ENCODE data around the gene SMARCA1.

The SMARCA1 gene

GRCh38 chrX:129553619-129554288, 30.5 kb upstream of the SMARCA1 start:
- Histone ChIP-seq H3K27me3 (ENCODE audit: insufficient read depth, low read length) (no peaks in the 10 kb centered on the region), H3K9me3 (ENCODE audit: low read length) (no peaks in the 10 kb centered on the region), H2AFZ (ENCODE audit: low read depth, low read length) (no peak overlapping the region), H3K36me3 (ENCODE audit: insufficient read depth, low read length) (peaks cover 10% of the 10 kb centered on the region), H3K4me1 (ENCODE audit: insufficient read depth, low read length) (no peaks in the 10 kb centered on the region), H3K4me3 (ENCODE audit: low read length) (no peak overlapping the region)

DNA sequence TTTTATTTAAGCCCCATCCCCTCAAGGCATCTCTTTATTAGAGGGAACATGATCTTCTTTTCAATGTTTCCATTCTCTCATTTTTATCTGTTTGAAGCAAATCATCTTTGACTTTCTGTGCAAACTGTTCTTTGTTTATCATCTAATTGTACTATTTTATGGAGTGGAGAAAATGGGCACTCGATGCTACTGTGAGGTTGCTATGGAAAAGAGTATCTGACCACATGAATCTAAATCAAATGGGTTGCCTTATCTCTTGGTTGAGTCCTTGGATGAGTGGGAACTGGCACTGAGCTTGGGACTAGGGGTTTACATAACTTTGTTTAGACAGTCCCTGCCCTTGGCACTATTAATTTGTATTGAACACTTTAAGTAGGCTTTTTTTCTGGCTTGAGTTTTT, 25.8 kb upstream of the SMARCA1 start:
- H2AFZ ChIP-seq (ENCODE audit: low read depth, low read length): no peak overlapping the region
- H3K36me3 ChIP-seq (ENCODE audit: insufficient read depth, low read length): peaks cover 16% of the 10 kb centered on the region
- no peaks in the 10 kb centered on the region for H3K27me3 ChIP-seq (ENCODE audit: insufficient read depth, low read length)
- no peaks in the 10 kb centered on the region for H3K9me3 ChIP-seq (ENCODE audit: low read length)
- no peak overlapping the region for H3K4me3 ChIP-seq (ENCODE audit: low read length)
- no peaks in the 10 kb centered on the region for H3K4me1 ChIP-seq (ENCODE audit: insufficient read depth, low read length)

DNA sequence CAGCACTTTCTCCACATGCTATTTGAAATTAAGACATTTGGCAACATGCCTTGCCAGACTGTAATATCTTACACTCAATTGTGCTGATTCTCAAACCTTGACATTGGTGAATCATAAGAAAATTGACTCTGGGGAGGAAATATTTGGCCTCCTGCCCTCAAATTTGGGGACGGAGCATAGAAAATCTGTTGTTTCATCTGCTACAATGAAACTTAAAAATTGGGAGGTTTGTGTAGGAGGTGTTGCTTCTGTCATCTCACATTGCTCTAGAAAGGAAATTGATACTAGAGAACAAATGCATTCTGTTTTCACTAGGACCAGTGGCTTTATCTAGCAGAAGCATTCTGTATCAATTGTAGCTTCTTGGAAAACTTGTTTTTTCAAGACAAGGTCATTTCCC, 22.1 kb upstream of the SMARCA1 start:
- peaks cover 14% of the 10 kb centered on the region for H3K36me3 ChIP-seq (ENCODE audit: insufficient read depth, low read length)
- no peak overlapping the region for H2AFZ ChIP-seq (ENCODE audit: low read depth, low read length)
- H3K9me3 ChIP-seq (ENCODE audit: low read length): no peaks in the 10 kb centered on the region
- no peak overlapping the region for H3K4me3 ChIP-seq (ENCODE audit: low read length)
- H3K27me3 ChIP-seq (ENCODE audit: insufficient read depth, low read length): no peaks in the 10 kb centered on the region
- H3K4me1 ChIP-seq (ENCODE audit: insufficient read depth, low read length): peaks cover 4% of the 10 kb centered on the region

- Histone ChIP-seq H3K9me3 (ENCODE audit: low read length) (no peaks in the 10 kb centered on the region), H2AFZ (ENCODE audit: low read depth, low read length) (no peak overlapping the region), H3K27me3 (ENCODE audit: insufficient read depth, low read length) (no peaks in the 10 kb centered on the region), H3K4me3 (ENCODE audit: low read length) (no peak overlapping the region), H3K36me3 (ENCODE audit: insufficient read depth, low read length) (peaks cover 14% of the 10 kb centered on the region), H3K4me1 (ENCODE audit: insufficient read depth, low read length) (peaks cover 4% of the 10 kb centered on the region)
Measured at GRCh38 chrX:129544780-129545179, 21.5 kb upstream of the SMARCA1 start.

DNA sequence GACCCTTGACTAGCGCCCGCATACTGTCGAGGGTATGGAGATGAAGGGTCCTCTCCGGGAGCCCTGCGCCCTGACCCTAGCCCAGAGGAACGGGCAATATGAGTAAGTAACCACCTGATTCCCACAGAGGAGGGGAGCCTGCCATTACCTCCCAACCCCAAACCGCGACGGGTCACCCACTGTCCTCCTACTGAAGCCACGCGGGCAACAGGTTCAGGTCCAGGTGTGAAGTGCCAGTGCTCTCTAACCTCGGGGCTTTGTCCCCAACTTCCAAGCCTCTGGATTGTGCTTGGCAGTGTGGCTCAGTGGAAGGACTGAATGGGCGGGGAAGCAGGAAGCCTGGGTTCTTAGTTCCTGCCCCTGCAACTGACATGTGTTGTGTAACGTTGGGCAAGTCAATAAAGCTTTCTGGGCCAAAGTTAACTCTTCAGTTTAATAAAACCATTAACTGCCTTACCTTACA, 17.5 kb upstream of the SMARCA1 start:
- Histone ChIP-seq H3K4me1 (ENCODE audit: insufficient read depth, low read length) (peaks cover 4% of the 10 kb centered on the region), H3K27me3 (ENCODE audit: insufficient read depth, low read length) (no peaks in the 10 kb centered on the region), H3K9me3 (ENCODE audit: low read length) (no peaks in the 10 kb centered on the region), H3K4me3 (ENCODE audit: low read length) (peak overlapping the region; percentile 69), H3K36me3 (ENCODE audit: insufficient read depth, low read length) (no peaks in the 10 kb centered on the region), H2AFZ (ENCODE audit: low read depth, low read length) (no peak overlapping the region)

DNA sequence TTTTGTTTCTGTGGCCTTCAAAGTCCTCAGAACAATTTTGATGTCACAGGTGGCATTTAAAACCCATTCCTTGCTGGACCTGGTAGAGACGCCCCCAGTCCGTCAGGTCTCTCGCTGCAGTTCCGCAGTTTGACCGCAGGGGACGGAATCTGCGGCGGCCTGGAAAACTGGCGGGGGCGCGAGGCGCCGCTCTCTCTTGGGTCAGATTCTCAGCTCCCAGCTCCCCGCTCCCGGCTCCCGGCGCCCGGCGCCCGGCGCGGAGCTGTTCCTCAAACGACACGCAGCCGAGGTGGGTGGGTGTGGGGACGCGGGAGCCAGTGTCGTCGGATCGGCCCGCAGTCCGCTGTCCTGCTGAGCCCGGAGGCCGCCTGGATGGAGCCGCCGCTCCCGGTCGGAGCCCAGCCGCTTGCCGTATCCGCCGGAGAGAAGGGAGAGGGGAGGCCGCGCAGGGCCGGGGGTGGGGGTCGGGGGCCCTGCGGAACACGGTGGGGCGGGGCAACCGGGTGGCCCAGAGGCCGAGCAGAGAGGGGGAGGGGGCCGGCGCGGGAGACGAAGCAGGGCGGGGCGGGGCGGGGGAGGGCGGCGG, 16.9 kb upstream of the SMARCA1 start, which contains the start of gene OCRL:
Gene OCRL, plus strand, starts transcription at position 192 of the 586 bp plus-strand sequence. Its CDS starts 181 bp downstream, at position 373.
- Histone ChIP-seq H3K4me1 (ENCODE audit: insufficient read depth, low read length) (peaks cover 4% of the 10 kb centered on the region), H3K36me3 (ENCODE audit: insufficient read depth, low read length) (no peaks in the 10 kb centered on the region), H3K27me3 (ENCODE audit: insufficient read depth, low read length) (no peaks in the 10 kb centered on the region)

GRCh38 chrX:129534816-129535578, 11.7 kb upstream of the SMARCA1 start:
- Histone ChIP-seq H3K4me1 (ENCODE audit: insufficient read depth, low read length) (no peaks in the 10 kb centered on the region), H2AFZ (ENCODE audit: low read depth, low read length) (no peak overlapping the region), H3K9me3 (ENCODE audit: low read length) (no peaks in the 10 kb centered on the region)

More for the DNA sequence above, 16.9 kb upstream of the SMARCA1 start, which contains the start of gene OCRL:
- Histone ChIP-seq H3K4me3 (ENCODE audit: low read length) (peak within 1 kb of the TSS; percentile 69), H2AFZ (ENCODE audit: low read depth, low read length) (no peak within 1 kb of the TSS), H3K9me3 (ENCODE audit: low read length) (no peaks in the 10 kb centered on the region)

DNA sequence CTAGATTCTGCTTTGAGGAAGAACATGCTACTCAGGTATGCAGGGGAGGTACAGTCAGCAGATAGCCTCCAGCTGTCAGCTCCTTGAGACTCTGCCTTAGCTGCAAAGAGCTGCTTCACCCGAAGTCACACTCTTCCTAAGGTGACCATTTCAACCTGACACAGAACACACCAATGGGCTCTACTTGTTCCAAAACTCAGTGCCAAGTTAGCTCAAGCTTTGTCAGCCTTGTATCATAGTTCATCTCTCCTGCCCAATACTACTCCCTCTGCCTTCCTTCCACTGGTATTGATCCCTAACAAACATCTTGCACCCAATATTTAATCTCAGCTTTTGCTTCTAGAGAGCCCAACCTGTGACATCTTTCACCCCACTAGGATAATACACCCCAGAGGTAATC, 7.8 kb upstream of the SMARCA1 start:
- no peaks in the 10 kb centered on the region for H3K27me3 ChIP-seq (ENCODE audit: insufficient read depth, low read length)
- no peaks in the 10 kb centered on the region for H3K4me1 ChIP-seq (ENCODE audit: insufficient read depth, low read length)
- no peaks in the 10 kb centered on the region for H3K9me3 ChIP-seq (ENCODE audit: low read length)
- no peak overlapping the region for H3K4me3 ChIP-seq (ENCODE audit: low read length)
- no peak overlapping the region for H2AFZ ChIP-seq (ENCODE audit: low read depth, low read length)
- no peaks in the 10 kb centered on the region for H3K36me3 ChIP-seq (ENCODE audit: insufficient read depth, low read length)

More at GRCh38 chrX:129534816-129535578, 11.7 kb upstream of the SMARCA1 start:
- H3K27me3 ChIP-seq (ENCODE audit: insufficient read depth, low read length): no peaks in the 10 kb centered on the region
- no peaks in the 10 kb centered on the region for H3K36me3 ChIP-seq (ENCODE audit: insufficient read depth, low read length)
- no peak overlapping the region for H3K4me3 ChIP-seq (ENCODE audit: low read length)

DNA sequence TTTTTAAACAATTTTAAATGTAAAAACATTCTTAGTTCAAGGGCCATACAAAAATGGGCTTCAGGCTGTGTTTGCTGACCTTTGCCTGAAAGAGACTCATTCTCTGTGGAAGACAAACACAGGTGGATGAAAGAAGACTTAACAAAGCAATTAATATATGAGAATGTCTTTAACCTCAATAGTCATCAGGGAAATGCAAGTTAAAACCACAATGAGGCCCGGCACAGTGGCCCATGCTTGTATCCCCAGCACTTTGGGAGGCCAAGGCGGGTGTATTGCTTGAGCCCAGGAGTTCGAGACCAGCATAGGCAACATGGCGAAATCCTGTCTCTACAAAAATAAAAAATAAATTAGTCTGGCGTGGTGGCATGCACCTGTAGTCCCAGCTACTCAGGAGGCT, 7.1 kb upstream of the SMARCA1 start:
- Histone ChIP-seq H3K4me3 (ENCODE audit: low read length) (no peak overlapping the region), H3K27me3 (ENCODE audit: insufficient read depth, low read length) (no peaks in the 10 kb centered on the region), H3K9me3 (ENCODE audit: low read length) (no peaks in the 10 kb centered on the region), H3K4me1 (ENCODE audit: insufficient read depth, low read length) (no peaks in the 10 kb centered on the region), H3K36me3 (ENCODE audit: insufficient read depth, low read length) (no peaks in the 10 kb centered on the region), H2AFZ (ENCODE audit: low read depth, low read length) (no peak overlapping the region)

GRCh38 chrX:129529685-129530281, 6.5 kb upstream of the SMARCA1 start:
- no peaks in the 10 kb centered on the region for H3K9me3 ChIP-seq (ENCODE audit: low read length)
- H3K4me1 ChIP-seq (ENCODE audit: insufficient read depth, low read length): no peaks in the 10 kb centered on the region
- H3K4me3 ChIP-seq (ENCODE audit: low read length): no peak overlapping the region
- no peaks in the 10 kb centered on the region for H3K27me3 ChIP-seq (ENCODE audit: insufficient read depth, low read length)
- H3K36me3 ChIP-seq (ENCODE audit: insufficient read depth, low read length): no peaks in the 10 kb centered on the region
- H2AFZ ChIP-seq (ENCODE audit: low read depth, low read length): no peak overlapping the region

- Histone ChIP-seq H3K4me3 (ENCODE audit: low read length) (no peak overlapping the region), H3K9me3 (ENCODE audit: low read length) (no peaks in the 10 kb centered on the region), H3K4me1 (ENCODE audit: insufficient read depth, low read length) (no peaks in the 10 kb centered on the region)
Measured at GRCh38 chrX:129525896-129526295, 2.6 kb upstream of the SMARCA1 start.

GRCh38 chrX:129525162-129525561, 1.9 kb upstream of the SMARCA1 start:
- H2AFZ ChIP-seq (ENCODE audit: low read depth, low read length): no peak overlapping the region
- H3K36me3 ChIP-seq (ENCODE audit: insufficient read depth, low read length): no peaks in the 10 kb centered on the region
- H3K27me3 ChIP-seq (ENCODE audit: insufficient read depth, low read length): no peaks in the 10 kb centered on the region
- H3K9me3 ChIP-seq (ENCODE audit: low read length): no peaks in the 10 kb centered on the region
- H3K4me1 ChIP-seq (ENCODE audit: insufficient read depth, low read length): no peaks in the 10 kb centered on the region
- no peak overlapping the region for H3K4me3 ChIP-seq (ENCODE audit: low read length)

More at GRCh38 chrX:129525896-129526295, 2.6 kb upstream of the SMARCA1 start:
- Histone ChIP-seq H3K36me3 (ENCODE audit: insufficient read depth, low read length) (no peaks in the 10 kb centered on the region), H2AFZ (ENCODE audit: low read depth, low read length) (no peak overlapping the region), H3K27me3 (ENCODE audit: insufficient read depth, low read length) (no peaks in the 10 kb centered on the region)
